ENCODE results near the gene FBLN7. TPM values are rescaled to one million over a fixed set of nuclear protein-coding genes. Genes with fewer than 3 reads are reported as not detected.

FBLN7 gene
- total RNA-seq, 6 experiments from 2014 or later, result 1.9 to 8.0 (median 7.2) TPM

DNA sequence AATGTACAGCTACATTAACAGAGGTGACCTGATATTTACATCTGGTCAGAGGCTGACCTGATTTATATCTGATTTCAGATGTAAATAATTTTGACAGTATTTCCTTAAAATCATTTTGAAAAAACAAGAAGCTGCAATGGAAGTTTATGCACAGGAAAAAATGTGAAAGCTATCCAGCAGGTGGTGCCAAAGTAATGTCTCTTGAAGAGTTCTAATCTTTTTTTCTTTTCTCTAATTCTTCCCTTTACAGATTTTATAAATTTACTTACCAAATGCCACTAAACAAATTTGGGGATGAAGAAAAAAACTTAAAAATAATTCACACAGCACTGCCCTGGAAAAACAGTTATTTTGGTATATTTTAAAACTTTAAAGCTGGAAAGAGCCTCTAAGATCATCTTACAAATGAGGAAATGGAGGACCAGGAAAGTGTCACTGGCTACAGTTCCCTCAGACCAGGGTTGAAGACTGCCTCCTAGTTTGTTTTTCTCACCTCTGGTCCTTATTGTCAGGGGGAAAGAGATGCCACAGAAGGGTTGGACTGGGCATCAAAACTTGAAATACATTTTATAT is 16.4 kb upstream of the FBLN7 start:
- Mint-ChIP-seq H3K4me1 (ENCODE audit: low read depth) (no peaks in the 10 kb centered on the region), H3K36me3 (ENCODE audit: low read depth) (peaks cover 26% of the 10 kb centered on the region)
- peak; percentile 51 for DNase-seq

DNA sequence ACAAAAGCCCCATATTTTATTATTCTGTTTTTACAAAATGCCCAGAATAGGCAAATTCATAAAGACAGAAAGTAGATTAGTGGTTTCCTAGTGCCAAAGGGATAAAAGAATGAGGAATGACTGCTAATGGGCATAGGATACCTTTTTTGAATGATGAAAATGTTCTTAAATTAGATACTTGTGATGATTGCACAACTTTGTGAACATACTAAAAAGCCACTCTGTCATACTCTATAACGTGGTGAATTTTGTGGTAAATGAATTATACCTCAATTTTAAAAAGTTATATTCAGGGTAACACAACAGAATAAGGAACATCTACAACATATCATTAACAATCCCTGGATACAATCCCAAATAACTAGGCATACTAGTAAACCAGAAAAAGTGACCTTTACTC is 9.1 kb upstream of the FBLN7 start:
- TF ChIP-seq, protein P1, sequence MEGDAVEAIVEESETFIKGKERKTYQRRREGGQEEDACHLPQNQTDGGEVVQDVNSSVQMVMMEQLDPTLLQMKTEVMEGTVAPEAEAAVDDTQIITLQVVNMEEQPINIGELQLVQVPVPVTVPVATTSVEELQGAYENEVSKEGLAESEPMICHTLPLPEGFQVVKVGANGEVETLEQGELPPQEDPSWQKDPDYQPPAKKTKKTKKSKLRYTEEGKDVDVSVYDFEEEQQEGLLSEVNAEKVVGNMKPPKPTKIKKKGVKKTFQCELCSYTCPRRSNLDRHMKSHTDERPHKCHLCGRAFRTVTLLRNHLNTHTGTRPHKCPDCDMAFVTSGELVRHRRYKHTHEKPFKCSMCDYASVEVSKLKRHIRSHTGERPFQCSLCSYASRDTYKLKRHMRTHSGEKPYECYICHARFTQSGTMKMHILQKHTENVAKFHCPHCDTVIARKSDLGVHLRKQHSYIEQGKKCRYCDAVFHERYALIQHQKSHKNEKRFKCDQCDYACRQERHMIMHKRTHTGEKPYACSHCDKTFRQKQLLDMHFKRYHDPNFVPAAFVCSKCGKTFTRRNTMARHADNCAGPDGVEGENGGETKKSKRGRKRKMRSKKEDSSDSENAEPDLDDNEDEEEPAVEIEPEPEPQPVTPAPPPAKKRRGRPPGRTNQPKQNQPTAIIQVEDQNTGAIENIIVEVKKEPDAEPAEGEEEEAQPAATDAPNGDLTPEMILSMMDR (IDR thresholded peaks at IDR 0.05), result no peak
- Mint-ChIP-seq H3K27ac (no peak overlapping the region), H3K27me3 (ENCODE audit: insufficient read depth) (peaks cover 2% of the 10 kb centered on the region; the same call in 1 of the 2 replicates), H3K4me3 (no peak overlapping the region), H3K36me3 (ENCODE audit: low read depth) (peaks cover 8% of the 10 kb centered on the region), H3K9me3 (no peaks in the 10 kb centered on the region; the same call in 1 of the 2 replicates), H3K4me1 (ENCODE audit: low read depth) (no peaks in the 10 kb centered on the region)
- DNase-seq, result no peak

More for the DNA sequence above, 16.4 kb upstream of the FBLN7 start:
- Mint-ChIP-seq H3K4me3 (no peak overlapping the region), H3K27me3 (ENCODE audit: insufficient read depth) (no peaks in the 10 kb centered on the region), H3K27ac (no peak overlapping the region), H3K9me3 (no peaks in the 10 kb centered on the region; the same call in 1 of the 2 replicates)
- TF ChIP-seq, protein P1 (IDR thresholded peaks at IDR 0.05), result peak; percentile 87

DNA sequence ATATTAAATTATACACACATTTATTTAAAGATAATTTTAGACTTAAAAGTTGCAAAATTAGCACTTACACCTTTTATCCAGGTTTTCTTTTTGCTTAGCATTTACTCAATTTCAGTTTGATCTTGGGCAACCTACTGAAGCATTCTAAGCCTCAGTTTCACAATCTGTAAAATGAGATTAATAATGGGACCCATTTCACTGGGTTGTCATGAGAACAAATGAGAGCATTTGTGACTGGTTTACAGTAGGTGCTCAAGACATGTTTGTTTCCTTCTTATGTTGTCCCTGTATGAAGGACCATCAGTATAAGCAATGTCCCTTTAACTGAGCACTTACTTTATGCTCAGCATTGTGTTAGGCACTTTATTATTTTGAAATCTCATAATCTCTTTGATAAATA is 4.8 kb upstream of the FBLN7 start:
- H3K9me3 Mint-ChIP-seq, result no peaks in the 10 kb centered on the region
- peaks cover 9% of the 10 kb centered on the region for H3K4me1 Mint-ChIP-seq (ENCODE audit: low read depth)
- DNase-seq, result no peak
- peaks cover 3% of the 10 kb centered on the region; the same call in 1 of the 2 replicates for H3K27me3 Mint-ChIP-seq (ENCODE audit: insufficient read depth)
- H3K4me3 Mint-ChIP-seq, result no peak overlapping the region
- TF ChIP-seq, protein P1 (IDR thresholded peaks at IDR 0.05), result no peak
- H3K36me3 Mint-ChIP-seq (ENCODE audit: low read depth), result no peaks in the 10 kb centered on the region
- H3K27ac Mint-ChIP-seq, result no peak overlapping the region

DNA sequence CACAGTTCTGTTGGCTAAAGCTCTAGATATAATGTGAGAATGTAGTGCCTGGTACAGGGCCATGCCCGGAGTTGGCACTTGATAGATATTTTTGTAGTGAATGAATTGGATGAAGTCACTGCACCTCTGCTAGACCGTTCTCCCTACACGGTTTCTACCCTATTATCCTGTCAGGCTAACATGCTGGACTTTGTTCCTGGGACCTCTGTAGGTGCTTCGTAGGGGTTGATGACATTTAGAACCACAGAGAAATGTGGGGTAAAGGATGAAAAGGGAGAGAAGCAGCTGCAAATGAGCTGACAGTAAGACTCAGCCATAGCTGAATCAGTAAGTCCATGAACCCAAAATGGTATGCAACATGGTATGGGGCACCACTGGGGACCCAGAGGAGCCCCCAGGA is 4.1 kb upstream of the FBLN7 start:
- DNase-seq, result no peak
- TF ChIP-seq, protein P1 (IDR thresholded peaks at IDR 0.05), result no peak
- no peak overlapping the region for H3K27ac Mint-ChIP-seq
- H3K27me3 Mint-ChIP-seq (ENCODE audit: insufficient read depth), result peaks cover 3% of the 10 kb centered on the region; the same call in 1 of the 2 replicates
- no peak overlapping the region for H3K4me3 Mint-ChIP-seq
- peaks cover 9% of the 10 kb centered on the region for H3K4me1 Mint-ChIP-seq (ENCODE audit: low read depth)
- no peaks in the 10 kb centered on the region for H3K9me3 Mint-ChIP-seq
- no peaks in the 10 kb centered on the region for H3K36me3 Mint-ChIP-seq (ENCODE audit: low read depth)

DNA sequence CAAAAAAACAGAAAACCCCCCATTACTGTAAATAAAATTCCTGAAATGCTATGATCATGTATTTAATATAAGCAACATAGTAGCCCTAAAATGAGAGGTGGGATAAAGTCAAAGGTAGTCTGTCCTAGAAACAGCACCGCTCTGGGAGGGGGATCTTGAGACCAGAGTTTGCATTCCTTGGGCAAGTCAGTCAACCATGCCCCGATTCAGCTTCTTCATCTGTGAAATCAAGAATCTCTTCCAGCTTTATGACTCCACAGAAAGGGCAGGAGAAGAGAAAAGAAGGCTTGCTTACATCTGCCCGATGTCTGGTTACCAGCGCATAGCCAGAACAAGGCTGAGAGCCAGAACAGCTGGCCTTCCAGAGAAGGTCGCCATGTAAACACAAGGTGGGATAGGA is 2.1 kb upstream of the FBLN7 start:
- H3K9me3 Mint-ChIP-seq, result no peaks in the 10 kb centered on the region
- DNase-seq, result no peak
- TF ChIP-seq, protein P1 (IDR thresholded peaks at IDR 0.05), result no peak
- peaks cover 3% of the 10 kb centered on the region; the same call in 1 of the 2 replicates for H3K27me3 Mint-ChIP-seq (ENCODE audit: insufficient read depth)
- H3K27ac Mint-ChIP-seq, result no peak overlapping the region
- peaks cover 17% of the 10 kb centered on the region for H3K4me1 Mint-ChIP-seq (ENCODE audit: low read depth)
- no peaks in the 10 kb centered on the region for H3K36me3 Mint-ChIP-seq (ENCODE audit: low read depth)
- H3K4me3 Mint-ChIP-seq, result no peak overlapping the region
